ENCODE measurements around the gene DDN.

DNA sequence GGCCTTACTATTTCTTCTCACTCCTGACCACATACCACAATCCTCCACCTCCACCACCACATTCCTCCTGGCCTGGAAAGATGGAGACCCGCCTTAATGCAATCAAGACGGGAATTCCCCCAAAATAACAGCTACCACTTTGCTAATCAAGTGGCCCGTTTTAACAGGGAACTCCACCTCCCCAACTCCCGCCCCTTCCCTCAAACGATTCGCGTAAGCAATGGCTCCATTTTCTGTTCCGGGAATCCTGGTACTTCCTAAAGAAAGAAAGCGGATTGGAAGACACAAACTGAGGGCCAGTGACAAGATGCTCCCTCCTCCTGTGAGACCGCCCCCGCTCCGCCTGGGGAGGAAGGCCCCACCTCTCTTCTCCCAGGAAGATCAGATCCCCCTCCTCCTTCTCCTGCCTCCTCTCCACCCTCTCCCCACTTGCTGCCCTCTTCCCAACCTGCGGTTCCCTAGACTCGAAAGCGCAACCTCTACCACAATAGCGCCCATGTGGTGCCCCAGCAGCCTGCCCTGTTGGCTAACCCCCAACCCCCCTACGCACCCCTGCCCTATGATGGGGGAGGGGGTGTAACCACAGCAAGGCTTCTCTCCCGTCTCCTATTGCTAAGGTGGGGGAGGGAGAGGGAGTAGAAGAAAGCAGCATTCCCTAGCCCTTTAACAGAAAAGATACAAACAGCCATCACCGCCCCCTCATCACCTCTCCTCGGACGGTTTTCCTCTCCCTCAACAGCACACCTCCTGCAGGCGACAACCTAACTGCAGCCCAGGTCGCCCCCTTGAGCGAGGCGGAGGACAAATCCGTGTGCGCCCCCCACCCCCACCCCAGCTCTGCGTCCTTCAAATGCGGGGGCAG, 42.7 kb downstream of the DDN start:
- no peak for TF ChIP-seq YY1 (IDR thresholded peaks at IDR 0.05; ENCODE audit: insufficient read depth, insufficient read length)
- no peak for TF ChIP-seq ZNF274 (IDR thresholded peaks at IDR 0.05; ENCODE audit: low read depth, low read length)
- no peak for TF ChIP-seq SUZ12 (IDR thresholded peaks at IDR 0.05; ENCODE audit: extremely low read depth, insufficient read depth, insufficient read length)

All from NT2/D1 (cell line).